Loucy (cell line): ENCODE data around the gene ALKAL2.

Experiments
- EZH2phosphoT487 ChIP-seq: fragments of 200-600 bp; IDR thresholded peaks from 2 replicates; pipeline ENCODE4 v1.6.1; 2018; ENCODE audit warnings: antibody characterized with exemption, mild to moderate bottlenecking, moderate library complexity, borderline replicate concordance
- TF ChIP-seq, protein P1 (sequence below): fragments of 200-600 bp; sonication (generic); conservative IDR thresholded peaks from 2 replicates; pipeline ENCODE4 v1.5.1; 2014; ENCODE audit warnings: mild to moderate bottlenecking, antibody characterized with exemption, low read length

DNA sequence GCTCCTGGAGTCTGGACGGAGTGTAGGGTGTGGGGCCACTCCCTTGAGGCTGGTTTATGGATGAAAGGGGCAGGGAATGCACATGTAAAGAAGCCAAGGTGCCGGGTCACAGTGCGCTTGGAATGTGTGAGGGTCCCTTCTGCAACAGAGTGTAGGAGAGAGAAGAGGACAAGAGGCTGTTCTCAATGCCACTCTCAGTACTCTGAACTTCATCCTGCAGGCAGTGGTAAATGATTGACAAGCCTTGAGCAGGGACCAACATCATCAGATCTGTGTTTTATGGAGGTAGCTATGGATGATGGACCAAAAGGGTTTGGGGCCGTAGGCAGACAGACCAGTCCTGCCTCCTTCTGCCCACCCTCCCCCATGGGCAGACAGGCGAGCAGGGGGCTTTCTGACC is 7.2 kb upstream of the ALKAL2 start:
- TF ChIP-seq, protein P1, sequence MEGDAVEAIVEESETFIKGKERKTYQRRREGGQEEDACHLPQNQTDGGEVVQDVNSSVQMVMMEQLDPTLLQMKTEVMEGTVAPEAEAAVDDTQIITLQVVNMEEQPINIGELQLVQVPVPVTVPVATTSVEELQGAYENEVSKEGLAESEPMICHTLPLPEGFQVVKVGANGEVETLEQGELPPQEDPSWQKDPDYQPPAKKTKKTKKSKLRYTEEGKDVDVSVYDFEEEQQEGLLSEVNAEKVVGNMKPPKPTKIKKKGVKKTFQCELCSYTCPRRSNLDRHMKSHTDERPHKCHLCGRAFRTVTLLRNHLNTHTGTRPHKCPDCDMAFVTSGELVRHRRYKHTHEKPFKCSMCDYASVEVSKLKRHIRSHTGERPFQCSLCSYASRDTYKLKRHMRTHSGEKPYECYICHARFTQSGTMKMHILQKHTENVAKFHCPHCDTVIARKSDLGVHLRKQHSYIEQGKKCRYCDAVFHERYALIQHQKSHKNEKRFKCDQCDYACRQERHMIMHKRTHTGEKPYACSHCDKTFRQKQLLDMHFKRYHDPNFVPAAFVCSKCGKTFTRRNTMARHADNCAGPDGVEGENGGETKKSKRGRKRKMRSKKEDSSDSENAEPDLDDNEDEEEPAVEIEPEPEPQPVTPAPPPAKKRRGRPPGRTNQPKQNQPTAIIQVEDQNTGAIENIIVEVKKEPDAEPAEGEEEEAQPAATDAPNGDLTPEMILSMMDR: no peak
- no peak for TF ChIP-seq EZH2phosphoT487
